Muscle of leg (tissue), 11 donors: Measurements from ENCODE around the gene LMNA. TPM values are rescaled to one million over a fixed set of nuclear protein-coding genes. Genes with fewer than 3 reads are reported as not detected.
A peak's percentile ranks its signal among the peaks of the same experiment; 100 is the strongest.

Experiments
- DNase-seq: peaks from one replicate; pipeline ENCODE4 v3.0.0; 2013
- H3K27ac ChIP-seq: one replicate; pipeline ENCODE4 v1.5.1; 2013; ENCODE audit warnings: mild to moderate bottlenecking, low read length, control low read depth
- H3K27me3 ChIP-seq: one replicate; pipeline ENCODE4 v1.6.1; 2013; ENCODE audit warnings: low read length; ENCODE audit not compliant: control insufficient read depth, insufficient read depth
- H3K36me3 ChIP-seq: one replicate; pipeline ENCODE4 v1.6.1; 2013; ENCODE audit warnings: low read length; ENCODE audit not compliant: control insufficient read depth, insufficient read depth
- H3K4me1 ChIP-seq: one replicate; pipeline ENCODE4 v1.6.1; 2013; ENCODE audit warnings: low read length; ENCODE audit not compliant: control insufficient read depth, insufficient read depth
- H3K4me3 ChIP-seq: one replicate; pipeline ENCODE4 v1.5.1; 2013; ENCODE audit warnings: low read length, control low read depth
- H3K9me3 ChIP-seq: replicated peaks from 2 replicates; pipeline ENCODE4 v1.6.1; 2013; ENCODE audit warnings: low read depth, low read length; ENCODE audit not compliant: control insufficient read depth
- WGBS: methylation state at CpG from one replicate; pipeline ENCODE4 v1.1.5; 2013; ENCODE audit warnings: missing lambda C conversion rate; ENCODE audit not compliant: insufficient coverage; 5-methylcytosine and 5-hydroxymethylcytosine counted together
- polyA plus RNA-seq, 8 donors: library from polyadenylated mRNA; unstranded; fragments of 120-200 nt; gene quantifications; one replicate each; pipeline versions ENCODE4 v1.2.1 to v1.2.3, GENCODE V29; 2013; ENCODE audit warnings: inconsistent platforms in 1 of 8, low replicate concordance in 1 of 8; ENCODE audit not compliant: insufficient read length in 8 of 8, insufficient read depth in 1 of 8
- total RNA-seq: library from RNA; stranded (reverse); fragments of 120-200 nt; gene quantifications from one replicate; pipeline ENCODE4 v1.2.4, GENCODE V29; 2013

Gene LMNA
- total and polyA plus RNA-seq, 9 donors, result 335 to 408 (median 371) TPM

GRCh38 chr1:156103521-156103947 lies 11.0 kb upstream of the LMNA start:
- Histone ChIP-seq H3K36me3 (no peaks in the 10 kb centered on the region), H3K27ac (peak overlapping the region; percentile 97), H3K9me3 (no peaks in the 10 kb centered on the region), H3K4me1 (peaks cover 72% of the 10 kb centered on the region), H3K27me3 (no peaks in the 10 kb centered on the region), H3K4me3 (no peak overlapping the region)
- peak; percentile 82 for DNase-seq
- 34% methylated on average over 8 of the region's 9 CpGs for whole genome bisulfite sequencing

- Histone ChIP-seq H3K27ac (peak overlapping the region; percentile 97), H3K36me3 (no peaks in the 10 kb centered on the region), H3K4me1 (peaks cover 72% of the 10 kb centered on the region), H3K4me3 (no peak overlapping the region), H3K27me3 (no peaks in the 10 kb centered on the region), H3K9me3 (no peaks in the 10 kb centered on the region)
- WGBS, result 5% methylated on average over 10 of the region's 15 CpGs
- peak; percentile 98 for DNase-seq
Observed at GRCh38 chr1:156104065-156104810, 10.3 kb upstream of the LMNA start.

- H3K9me3 ChIP-seq, result no peaks in the 10 kb centered on the region
- H3K4me3 ChIP-seq, result peak overlapping the region; percentile 35
- no peaks in the 10 kb centered on the region for H3K27me3 ChIP-seq
- H3K4me1 ChIP-seq, result peaks cover 72% of the 10 kb centered on the region
- no peaks in the 10 kb centered on the region for H3K36me3 ChIP-seq
- DNase-seq, result peak; percentile 87
- 24% methylated on average over 6 of the region's 11 CpGs for WGBS
- peak overlapping the region; percentile 97 for H3K27ac ChIP-seq
Observed at GRCh38 chr1:156104861-156105832, 9.4 kb upstream of the LMNA start.

GRCh38 chr1:156106624-156107488 lies 7.7 kb upstream of the LMNA start:
- Histone ChIP-seq H3K27ac (peak overlapping the region; percentile 97), H3K27me3 (no peaks in the 10 kb centered on the region), H3K4me1 (peaks cover 67% of the 10 kb centered on the region), H3K4me3 (peak overlapping the region; percentile 9), H3K36me3 (no peaks in the 10 kb centered on the region), H3K9me3 (no peaks in the 10 kb centered on the region)
- WGBS, result 14% methylated on average over 7 of the region's 14 CpGs
- no peak for DNase-seq

GRCh38 chr1:156108057-156108456 lies 6.5 kb upstream of the LMNA start:
- no peaks in the 10 kb centered on the region for H3K36me3 ChIP-seq
- no peak for DNase-seq
- H3K4me3 ChIP-seq, result no peak overlapping the region
- H3K9me3 ChIP-seq, result no peaks in the 10 kb centered on the region
- 83% methylated on average over 2 of the region's 3 CpGs for WGBS
- no peak overlapping the region for H3K27ac ChIP-seq
- no peaks in the 10 kb centered on the region for H3K27me3 ChIP-seq
- peaks cover 67% of the 10 kb centered on the region for H3K4me1 ChIP-seq

GRCh38 chr1:156108664-156109241 lies 5.8 kb upstream of the LMNA start:
- DNase-seq, result no peak
- WGBS, result 100% methylated on average over 1 of the region's 6 CpGs
- Histone ChIP-seq H3K36me3 (no peaks in the 10 kb centered on the region), H3K27ac (no peak overlapping the region), H3K27me3 (no peaks in the 10 kb centered on the region), H3K9me3 (no peaks in the 10 kb centered on the region), H3K4me3 (no peak overlapping the region), H3K4me1 (peaks cover 67% of the 10 kb centered on the region)

- Histone ChIP-seq H3K9me3 (no peaks in the 10 kb centered on the region), H3K4me3 (no peak overlapping the region), H3K27ac (no peak overlapping the region), H3K36me3 (no peaks in the 10 kb centered on the region), H3K4me1 (peaks cover 59% of the 10 kb centered on the region), H3K27me3 (no peaks in the 10 kb centered on the region)
- DNase-seq, result no peak
- WGBS, result 80% methylated on average over 1 of the region's 2 CpGs
Observed at GRCh38 chr1:156110252-156110651, 4.3 kb upstream of the LMNA start.

- peak overlapping the region; percentile 98 for H3K27ac ChIP-seq
- peaks cover 50% of the 10 kb centered on the region for H3K4me1 ChIP-seq
- no peaks in the 10 kb centered on the region for H3K27me3 ChIP-seq
- 21% methylated on average over 2 of the region's 4 CpGs for WGBS
- no peaks in the 10 kb centered on the region for H3K9me3 ChIP-seq
- peaks cover 3% of the 10 kb centered on the region for H3K36me3 ChIP-seq
- no peak for DNase-seq
- no peak overlapping the region for H3K4me3 ChIP-seq
Observed at GRCh38 chr1:156111355-156111962, 3.1 kb upstream of the LMNA start.
